ENCODE results near the gene VTI1B.

The VTI1B gene

GRCh38 chr14:67675219-67675582 lies 769 bp upstream of the VTI1B start:
- DNase-seq (ENCODE audit: low read depth) = no peak

- DNase-seq (ENCODE audit: low read depth) = no peak
Observed at GRCh38 chr14:67674139-67674479, 323 bp downstream of the VTI1B start.

- DNase-seq (ENCODE audit: low read depth) = no peak
Observed at GRCh38 chr14:67673451-67673850, 981 bp downstream of the VTI1B start.

GRCh38 chr14:67668559-67668958 lies 5.9 kb downstream of the VTI1B start:
- no peak for DNase-seq (ENCODE audit: low read depth)

- DNase-seq (ENCODE audit: low read depth) = peak; percentile 4
Observed at GRCh38 chr14:67666750-67667449, 7.5 kb downstream of the VTI1B start.

GRCh38 chr14:67665868-67666267 lies 8.6 kb downstream of the VTI1B start:
- no peak for DNase-seq (ENCODE audit: low read depth)

GRCh38 chr14:67663633-67664032 lies 10.8 kb downstream of the VTI1B start:
- no peak for DNase-seq (ENCODE audit: low read depth)

GRCh38 chr14:67653651-67654280 lies 20.7 kb downstream of the VTI1B start:
- no peak for DNase-seq (ENCODE audit: low read depth)

- no peak for DNase-seq (ENCODE audit: low read depth)
Observed at GRCh38 chr14:67652189-67652588, 22.2 kb downstream of the VTI1B start.

- DNase-seq (ENCODE audit: low read depth) = no peak
Observed at GRCh38 chr14:67650694-67651093, 23.7 kb downstream of the VTI1B start.

GRCh38 chr14:67650151-67650550 lies 24.3 kb downstream of the VTI1B start:
- DNase-seq (ENCODE audit: low read depth) = no peak

- DNase-seq (ENCODE audit: low read depth) = no peak
Observed at GRCh38 chr14:67646131-67646530, 28.3 kb downstream of the VTI1B start.

GRCh38 chr14:67645414-67645813 lies 29.0 kb downstream of the VTI1B start:
- DNase-seq (ENCODE audit: low read depth) = no peak

- no peak for DNase-seq (ENCODE audit: low read depth)
Observed at GRCh38 chr14:67644428-67644827, 30.0 kb downstream of the VTI1B start.

- no peak for DNase-seq (ENCODE audit: low read depth)
Observed at GRCh38 chr14:67643713-67644112, 30.7 kb downstream of the VTI1B start.

GRCh38 chr14:67641902-67642749 lies 32.3 kb downstream of the VTI1B start:
- no peak for DNase-seq (ENCODE audit: low read depth)

- DNase-seq (ENCODE audit: low read depth) = no peak
Observed at GRCh38 chr14:67641480-67641879, 33.0 kb downstream of the VTI1B start.

- no peak for DNase-seq (ENCODE audit: low read depth)
Observed at GRCh38 chr14:67638642-67639041, 35.8 kb downstream of the VTI1B start.

- no peak for DNase-seq (ENCODE audit: low read depth)
Observed at GRCh38 chr14:67636361-67636919, 38.0 kb downstream of the VTI1B start.

- DNase-seq (ENCODE audit: low read depth) = no peak
Observed at GRCh38 chr14:67633451-67634147, 40.8 kb downstream of the VTI1B start.

- no peak for DNase-seq (ENCODE audit: low read depth)
Observed at GRCh38 chr14:67630938-67631337, 43.5 kb downstream of the VTI1B start.

- DNase-seq (ENCODE audit: low read depth) = no peak
Observed at GRCh38 chr14:67630186-67630585, 44.2 kb downstream of the VTI1B start.
